ENCODE measurements around the gene ECHS1. TPM values are rescaled to one million over a fixed set of nuclear protein-coding genes. Genes with fewer than 3 reads are reported as not detected.

Gene ECHS1
- total and polyA plus RNA-seq, 10 of the 15 experiments (the other 5 are each of a cell fraction or from before 2014, with no cell fraction given), result 32.7 to 164 (median 62.4) TPM

DNA sequence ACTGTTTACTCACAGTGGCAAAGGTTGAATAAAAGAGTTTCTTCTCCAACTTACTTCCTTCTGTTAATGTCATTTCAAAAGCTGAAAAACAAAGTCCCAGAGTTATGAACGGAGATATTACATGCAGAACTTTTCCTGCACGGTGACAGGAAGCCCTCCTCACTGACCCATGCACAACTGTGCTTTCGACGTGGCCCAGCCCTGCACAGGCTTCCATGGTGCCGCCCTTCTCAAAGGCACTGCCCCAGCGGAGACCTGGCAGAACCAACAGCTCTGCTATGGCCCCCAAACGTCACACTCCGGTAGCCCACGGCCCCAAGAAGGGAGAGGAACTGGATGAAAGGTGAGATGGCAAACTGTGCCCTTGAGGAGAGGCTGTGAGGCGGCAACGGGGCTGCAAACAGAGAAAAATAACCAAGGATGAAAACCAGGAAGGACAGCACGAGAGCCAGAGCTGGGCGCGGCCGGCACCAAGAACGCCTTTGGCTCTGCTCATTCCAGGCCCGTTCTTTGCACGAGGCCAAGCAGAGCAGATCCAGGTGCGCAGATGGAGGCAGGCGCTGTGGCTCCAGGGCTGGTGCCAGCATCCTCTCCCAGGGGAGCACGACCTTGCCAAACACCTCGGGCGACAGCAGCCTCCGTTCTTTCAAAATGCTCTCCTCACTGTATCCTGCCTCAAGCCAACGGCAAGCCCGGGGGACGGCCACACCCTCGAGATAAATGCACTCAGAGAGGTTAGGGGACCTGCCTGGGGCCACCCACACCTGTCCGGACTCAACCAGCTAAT, 8.3 kb downstream of the ECHS1 start:
- BruUV-seq (replicated peaks), result no TSS peak
- Histone ChIP-seq H3K27me3 (replicated peaks in 1 of 2; ENCODE audit: control insufficient read depth in 2 of 2, insufficient read depth in 2 of 2, low read length in 1 of 2) (no peaks in the 10 kb centered on the region), H4K20me1 (ENCODE audit: control insufficient read depth, insufficient read depth) (no peaks in the 10 kb centered on the region), H3K36me3 (ENCODE audit: control insufficient read depth in 2 of 2, insufficient read depth in 2 of 2, low read length in 1 of 2) (peaks cover 5 to 9% of the 10 kb centered on the region in 2 experiments), H3K4me2 (ENCODE audit: control insufficient read depth, insufficient read depth) (no peak overlapping the region), H3K9ac (ENCODE audit: control insufficient read depth, insufficient read depth, low read length) (no peak overlapping the region), H3K9me3 (replicated peaks; ENCODE audit: control insufficient read depth, insufficient read depth, low read length) (no peaks in the 10 kb centered on the region), H3K27ac (ENCODE audit: control insufficient read depth, insufficient read depth) (no peak overlapping the region), H2AFZ (ENCODE audit: control insufficient read depth, low read depth, low read length) (no peak overlapping the region), H3K4me3 (no peak overlapping the region), H3K4me1 (ENCODE audit: control insufficient read depth, insufficient read depth, low read length) (peaks cover 18% of the 10 kb centered on the region), H3K79me2 (ENCODE audit: control insufficient read depth, insufficient read depth, low read length) (no peaks in the 10 kb centered on the region)
- DNase-seq (ENCODE audit: low read depth, low spot score) (no peak), FAIRE-seq (no peak), ATAC-seq (no peak)
- CTCF ChIA-PET, result no interaction called here
- TF ChIP-seq RFX5 (IDR thresholded peaks at IDR 0.05; ENCODE audit: low read depth, low read length) (no peak), MYB (IDR thresholded peaks at IDR 0.05; ENCODE audit: borderline replicate concordance, low read depth, low read length) (no peak), RCOR1 (conservative IDR thresholded peaks at IDR 0.05; ENCODE audit: low read depth, low read length) (no peak), FOS (IDR thresholded peaks at IDR 0.05; ENCODE audit: borderline replicate concordance, extremely low read depth, insufficient read length) (no peak), NR2F1 (conservative IDR thresholded peaks at IDR 0.05) (no peak), SPI1 (IDR thresholded peaks at IDR 0.05; ENCODE audit: borderline replicate concordance, insufficient read depth, low read depth, low read length) (no peak), PKNOX1 (IDR thresholded peaks at IDR 0.05) (no peak), ASH2L (IDR thresholded peaks at IDR 0.05; ENCODE audit: borderline replicate concordance, low read depth) (no peak), ZBED1 (IDR thresholded peaks at IDR 0.05; ENCODE audit: borderline replicate concordance) (no peak), BCL11A (IDR thresholded peaks at IDR 0.05; ENCODE audit: low read depth, low read length) (no peak), CEBPZ (IDR thresholded peaks at IDR 0.05; ENCODE audit: low read depth, low read length) (no peak), CBX5 (IDR thresholded peaks at IDR 0.05; ENCODE audit: low read depth) (no peak), E4F1 (IDR thresholded peaks at IDR 0.05; ENCODE audit: borderline replicate concordance, partially characterized antibody) (no peak), FOXM1 (IDR thresholded peaks at IDR 0.05; ENCODE audit: low read depth, low read length) (no peak)
- TF ChIP-seq, protein P1, sequence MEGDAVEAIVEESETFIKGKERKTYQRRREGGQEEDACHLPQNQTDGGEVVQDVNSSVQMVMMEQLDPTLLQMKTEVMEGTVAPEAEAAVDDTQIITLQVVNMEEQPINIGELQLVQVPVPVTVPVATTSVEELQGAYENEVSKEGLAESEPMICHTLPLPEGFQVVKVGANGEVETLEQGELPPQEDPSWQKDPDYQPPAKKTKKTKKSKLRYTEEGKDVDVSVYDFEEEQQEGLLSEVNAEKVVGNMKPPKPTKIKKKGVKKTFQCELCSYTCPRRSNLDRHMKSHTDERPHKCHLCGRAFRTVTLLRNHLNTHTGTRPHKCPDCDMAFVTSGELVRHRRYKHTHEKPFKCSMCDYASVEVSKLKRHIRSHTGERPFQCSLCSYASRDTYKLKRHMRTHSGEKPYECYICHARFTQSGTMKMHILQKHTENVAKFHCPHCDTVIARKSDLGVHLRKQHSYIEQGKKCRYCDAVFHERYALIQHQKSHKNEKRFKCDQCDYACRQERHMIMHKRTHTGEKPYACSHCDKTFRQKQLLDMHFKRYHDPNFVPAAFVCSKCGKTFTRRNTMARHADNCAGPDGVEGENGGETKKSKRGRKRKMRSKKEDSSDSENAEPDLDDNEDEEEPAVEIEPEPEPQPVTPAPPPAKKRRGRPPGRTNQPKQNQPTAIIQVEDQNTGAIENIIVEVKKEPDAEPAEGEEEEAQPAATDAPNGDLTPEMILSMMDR (IDR thresholded peaks at IDR 0.05 in 2 of 3, conservative IDR thresholded peaks at IDR 0.05 in 1 of 3; ENCODE audit: control insufficient read depth in 2 of 3, extremely low read depth in 1 of 3, insufficient read depth in 1 of 3, low read depth in 3 of 3, low read length in 3 of 3), result no peak
- WGBS (ENCODE audit: insufficient coverage, insufficient replicate concordance, low lambda C conversion rate, missing lambda C conversion rate), result 91% methylated on average over 29 of the region's 29 CpGs
- POLR2A ChIA-PET, result no interaction called here
- RAD21 ChIA-PET (ENCODE audit: unreplicated experiment), result no interaction called here
- SMC1A ChIA-PET (ENCODE audit: uncharacterized antibody, unreplicated experiment), result interaction anchor here (1.5 kb wide), 1 partner anchor 10 kb away, joined by 3 read pairs; no protein-coding TSS in a partner anchor
- intact Hi-C loops (cut with micrococcal nuclease; ENCODE audit: unreplicated experiment), result no loop called here
- in situ Hi-C loops (cut with MboI), result no loop called here

All from GM12878 (cell line).